Panc1 (cell line): ENCODE data around the gene BFAR.

Experiments used
- CTCF ChIP-seq: fragments of 450-650 bp; IDR thresholded peaks from 2 replicates; pipeline ENCODE4 v1.5.1; 2017; ENCODE audit warnings: mild to moderate bottlenecking
- REST ChIP-seq, 2 experiments: IDR thresholded peaks; 2 replicates each; pipeline ENCODE4 v1.6.1; 2011 to 2012; ENCODE audit warnings: low read depth in 2 of 2, control low read depth in 1 of 2, low read length in 1 of 2, mild to moderate bottlenecking in 1 of 2, moderate library complexity in 1 of 2; ENCODE audit not compliant: insufficient read depth in 1 of 2

DNA sequence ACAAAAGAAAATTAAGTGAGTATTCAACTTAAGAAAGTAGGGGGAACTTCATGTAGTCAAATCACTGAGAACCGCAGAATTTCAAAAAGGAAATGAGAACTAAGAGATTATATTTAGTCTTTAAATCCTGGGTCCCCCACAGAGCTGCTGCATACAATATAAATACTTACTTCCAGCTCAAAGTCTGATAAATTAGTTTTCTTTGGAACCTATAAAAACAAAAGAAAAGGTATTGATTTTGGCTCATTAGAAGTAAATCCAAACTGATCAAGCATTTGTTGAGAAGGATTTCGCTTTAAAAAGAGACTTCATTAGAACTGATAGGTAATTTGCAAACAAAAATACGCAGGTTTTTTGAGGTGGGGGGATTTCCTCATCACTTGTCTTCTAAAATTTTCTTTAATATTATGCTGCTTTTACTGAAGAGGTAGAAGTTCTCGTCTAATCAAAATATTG is 24.6 kb upstream of the BFAR start:
- TF ChIP-seq CTCF (no peak), REST (IDR thresholded peaks at IDR 0.05; ENCODE audit: insufficient read depth in 1 of 2, low read depth in 2 of 2, low read length in 1 of 2) (no peak)
